Trophoblast cell (in vitro differentiated cells and primary cell): ENCODE results near the gene SYT15.
"Not testable (repeated sequence)": the region's sequence is repeated elsewhere in the genome, so short reads cannot be mapped to it uniquely, and the experiment has no call there.

Source experiments
- DNase-seq, 2 donors: peaks; one replicate each; pipeline ENCODE4 v3.0.0-alpha.2; 2016
- H2AFZ ChIP-seq: 2 replicates; pipeline ENCODE4 v1.6.1; 2013; ENCODE audit warnings: low read length, moderate library complexity, mild to moderate bottlenecking; ENCODE audit not compliant: insufficient read depth, poor library complexity
- H2AK5ac ChIP-seq: 2 replicates; pipeline ENCODE4 v1.6.1; 2013; ENCODE audit warnings: mild to moderate bottlenecking, low read length
- H2BK120ac ChIP-seq: 2 replicates; pipeline ENCODE4 v1.6.1; 2013; ENCODE audit warnings: low read length, mild to moderate bottlenecking, moderate library complexity; ENCODE audit not compliant: insufficient read depth, poor library complexity
- H2BK12ac ChIP-seq: 2 replicates; pipeline ENCODE4 v1.6.1; 2013; ENCODE audit warnings: mild to moderate bottlenecking, low read length, moderate library complexity
- H2BK5ac ChIP-seq: 2 replicates; pipeline ENCODE4 v1.6.1; 2013; ENCODE audit warnings: low read length, low read depth, moderate library complexity, mild to moderate bottlenecking; ENCODE audit not compliant: poor library complexity
- H3K14ac ChIP-seq: 2 replicates; pipeline ENCODE4 v1.6.1; 2013; ENCODE audit warnings: mild to moderate bottlenecking, low read length
- H3K18ac ChIP-seq: 2 replicates; pipeline ENCODE4 v1.6.1; 2013; ENCODE audit warnings: mild to moderate bottlenecking, low read length
- H3K23ac ChIP-seq: 2 replicates; pipeline ENCODE4 v1.6.1; 2013; ENCODE audit warnings: low read length
- H3K27ac ChIP-seq: 2 replicates; pipeline ENCODE4 v1.5.1; 2013; ENCODE audit warnings: low read depth, mild to moderate bottlenecking, inconsistent platforms, low read length, moderate library complexity
- H3K27me3 ChIP-seq: 2 replicates; pipeline ENCODE4 v1.6.1; 2013; ENCODE audit warnings: inconsistent platforms, mild to moderate bottlenecking, low read length, moderate library complexity; ENCODE audit not compliant: insufficient read depth
- H3K36me3 ChIP-seq, 2 experiments: 1 replicate in 1 of 2; 2 replicates in 1 of 2; pipeline ENCODE4 v1.6.1; 2013; ENCODE audit warnings: low read length in 2 of 2, mild to moderate bottlenecking in 2 of 2, moderate library complexity in 1 of 2; ENCODE audit not compliant: insufficient read depth in 2 of 2, control insufficient read depth in 1 of 2
- H3K4ac ChIP-seq: 2 replicates; pipeline ENCODE4 v1.6.1; 2013; ENCODE audit warnings: low read depth, mild to moderate bottlenecking, low read length, moderate library complexity
- H3K4me1 ChIP-seq, 2 experiments: 1 replicate in 1 of 2; 2 replicates in 1 of 2; pipeline ENCODE4 v1.6.1; 2013; ENCODE audit warnings: low read length in 2 of 2, mild to moderate bottlenecking in 2 of 2, moderate library complexity in 1 of 2; ENCODE audit not compliant: insufficient read depth in 2 of 2, control insufficient read depth in 1 of 2
- H3K4me2 ChIP-seq: 2 replicates; pipeline ENCODE4 v1.6.1; 2013; ENCODE audit warnings: inconsistent platforms, mild to moderate bottlenecking, low read length, moderate library complexity
- H3K4me3 ChIP-seq: 2 replicates; pipeline ENCODE4 v1.5.1; 2013; ENCODE audit warnings: mild to moderate bottlenecking, low read depth, low read length, inconsistent platforms
- H3K79me1 ChIP-seq: one replicate; pipeline ENCODE4 v1.6.1; 2013; ENCODE audit warnings: low read length
- H3K79me2 ChIP-seq: 2 replicates; pipeline ENCODE4 v1.6.1; 2013; ENCODE audit warnings: low read length, mild to moderate bottlenecking; ENCODE audit not compliant: control insufficient read depth, insufficient read depth, poor library complexity
- H3K9ac ChIP-seq: 2 replicates; pipeline ENCODE4 v1.6.1; 2013; ENCODE audit warnings: mild to moderate bottlenecking, low read length
- H3K9me3 ChIP-seq: 2 replicates; pipeline ENCODE4 v1.6.1; 2013; ENCODE audit warnings: low read depth, mild to moderate bottlenecking, control low read depth, inconsistent platforms, low read length; ENCODE audit not compliant: insufficient read depth
- H4K12ac ChIP-seq: 2 replicates; pipeline ENCODE4 v1.6.1; 2013; ENCODE audit warnings: low read depth, mild to moderate bottlenecking, low read length, moderate library complexity
- H4K8ac ChIP-seq: 2 replicates; pipeline ENCODE4 v1.6.1; 2013; ENCODE audit warnings: low read depth, mild to moderate bottlenecking, low read length, moderate library complexity
- H4K91ac ChIP-seq: one replicate; pipeline ENCODE4 v1.6.1; 2013; ENCODE audit warnings: low read depth, mild to moderate bottlenecking, low read length, moderate library complexity
- WGBS: extraction: QIAGEN DNeasy Blood & Tissue Kit; methylation state at CpG from one replicate; pipeline ENCODE4 v1.1.7; 2013; ENCODE audit warnings: missing lambda C conversion rate; ENCODE audit not compliant: insufficient read length, insufficient coverage; ENCODE audit errors: extremely low coverage; 5-methylcytosine and 5-hydroxymethylcytosine counted together

The SYT15 gene

GRCh38 chr10:46579378-46579777 is 450 bp downstream of the SYT15 start:
- not testable (repeated sequence) for H3K27ac ChIP-seq, H3K4me1 ChIP-seq, H4K8ac ChIP-seq, H3K27me3 ChIP-seq, H4K91ac ChIP-seq, H3K14ac ChIP-seq, H2BK120ac ChIP-seq, H2BK12ac ChIP-seq, H3K79me2 ChIP-seq, H2AK5ac ChIP-seq, H2BK5ac ChIP-seq, H3K23ac ChIP-seq, H3K4me2 ChIP-seq, H3K18ac ChIP-seq, H3K4ac ChIP-seq, H3K79me1 ChIP-seq, H4K12ac ChIP-seq, DNase-seq, H3K9me3 ChIP-seq, H2AFZ ChIP-seq, H3K4me3 ChIP-seq, H3K36me3 ChIP-seq, H3K9ac ChIP-seq
- no CpG with 5 or more reads among the region's 21 CpGs for WGBS

- not testable (repeated sequence) for H3K79me1 ChIP-seq, H3K9me3 ChIP-seq, H3K79me2 ChIP-seq, H3K4me2 ChIP-seq, H3K23ac ChIP-seq, H4K8ac ChIP-seq, H3K14ac ChIP-seq, H3K27me3 ChIP-seq, H4K12ac ChIP-seq, H3K4me1 ChIP-seq, H3K18ac ChIP-seq, H3K4me3 ChIP-seq, H2BK12ac ChIP-seq, H2BK120ac ChIP-seq, H3K9ac ChIP-seq, H2AK5ac ChIP-seq, H3K27ac ChIP-seq, DNase-seq, H4K91ac ChIP-seq, H2AFZ ChIP-seq, H3K36me3 ChIP-seq, H3K4ac ChIP-seq, H2BK5ac ChIP-seq
- no CpG with 5 or more reads among the region's 12 CpGs for WGBS
Observed at GRCh38 chr10:46581997-46582396, 3.1 kb downstream of the SYT15 start.

GRCh38 chr10:46582568-46582967 is 3.6 kb downstream of the SYT15 start:
- not testable (repeated sequence) for H3K18ac ChIP-seq, H3K4me2 ChIP-seq, H3K36me3 ChIP-seq, H3K14ac ChIP-seq, H3K27me3 ChIP-seq, H3K27ac ChIP-seq, H4K8ac ChIP-seq, H3K4ac ChIP-seq, H2BK12ac ChIP-seq, H4K91ac ChIP-seq, H3K79me2 ChIP-seq, H2AFZ ChIP-seq, H2BK5ac ChIP-seq, H3K4me3 ChIP-seq, H3K79me1 ChIP-seq, H2AK5ac ChIP-seq, H4K12ac ChIP-seq, H3K9me3 ChIP-seq, H3K4me1 ChIP-seq, H2BK120ac ChIP-seq, H3K23ac ChIP-seq, H3K9ac ChIP-seq, DNase-seq
- WGBS: no CpG with 5 or more reads among the region's 11 CpGs

GRCh38 chr10:46584196-46584595 is 5.3 kb downstream of the SYT15 start:
- not testable (repeated sequence) for H3K4me1 ChIP-seq, H2BK5ac ChIP-seq, H2AFZ ChIP-seq, H3K27ac ChIP-seq, H4K8ac ChIP-seq, H2BK12ac ChIP-seq, H2BK120ac ChIP-seq, H4K12ac ChIP-seq, H4K91ac ChIP-seq, H3K4ac ChIP-seq, H3K79me2 ChIP-seq, H3K27me3 ChIP-seq, H3K4me3 ChIP-seq, H3K79me1 ChIP-seq, H3K4me2 ChIP-seq, H3K18ac ChIP-seq, H3K23ac ChIP-seq, H3K9me3 ChIP-seq, H3K14ac ChIP-seq, H3K9ac ChIP-seq, H2AK5ac ChIP-seq, H3K36me3 ChIP-seq
- peak in 1 of 2 donors; percentile 0 for DNase-seq
- no CpG with 5 or more reads among the region's 11 CpGs for WGBS
